ENCODE measurements around the gene ARAP1.

ARAP1 gene

GRCh38 chr11:72671152-72672099, 80.8 kb downstream of the ARAP1 start:
- TF ChIP-seq CTCF (IDR thresholded peaks at IDR 0.05; ENCODE audit: control insufficient read depth, extremely low read depth, insufficient read depth) = no peak
- no peak for DNase-seq (ENCODE audit: low read depth)
- H3K4me3 ChIP-seq (ENCODE audit: low read depth, low read length) = no peak overlapping the region

- TF ChIP-seq CTCF (IDR thresholded peaks at IDR 0.05; ENCODE audit: control insufficient read depth, extremely low read depth, insufficient read depth) = no peak
- H3K4me3 ChIP-seq (ENCODE audit: low read depth, low read length) = no peak overlapping the region
- DNase-seq (ENCODE audit: low read depth) = no peak
Measured at GRCh38 chr11:72670041-72670440, 82.2 kb downstream of the ARAP1 start.

DNA sequence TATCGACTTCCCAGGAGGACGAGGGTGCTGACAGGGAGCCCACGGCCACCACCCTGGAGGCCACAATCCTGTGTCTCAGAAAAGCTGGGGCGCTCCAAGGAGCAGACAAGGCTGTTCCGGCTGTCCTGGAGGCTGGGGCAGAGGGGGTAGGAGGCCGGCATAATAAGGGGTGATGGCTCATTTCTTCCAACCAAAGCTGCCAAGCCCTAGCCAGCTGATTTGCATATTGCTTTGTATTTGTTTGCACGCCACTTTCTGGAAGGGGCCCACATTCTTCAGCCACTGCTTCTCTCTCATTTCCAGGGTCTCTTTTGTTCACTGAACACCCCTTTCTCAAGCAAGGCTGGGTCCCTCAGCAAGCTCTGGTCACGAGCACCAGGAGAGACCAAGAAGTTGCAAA, 82.7 kb downstream of the ARAP1 start:
- TF ChIP-seq CTCF (IDR thresholded peaks at IDR 0.05; ENCODE audit: control insufficient read depth, extremely low read depth, insufficient read depth) = no peak
- no peak for DNase-seq (ENCODE audit: low read depth)

GRCh38 chr11:72668629-72669347, 83.4 kb downstream of the ARAP1 start:
- no peak for TF ChIP-seq CTCF (IDR thresholded peaks at IDR 0.05; ENCODE audit: control insufficient read depth, extremely low read depth, insufficient read depth)
- no peak overlapping the region for H3K4me3 ChIP-seq (ENCODE audit: low read depth, low read length)
- no peak for DNase-seq (ENCODE audit: low read depth)

More for the DNA sequence above, 82.7 kb downstream of the ARAP1 start:
- no peak overlapping the region for H3K4me3 ChIP-seq (ENCODE audit: low read depth, low read length)

GRCh38 chr11:72665911-72666472, 86.2 kb downstream of the ARAP1 start:
- no peak overlapping the region for H3K4me3 ChIP-seq (ENCODE audit: low read depth, low read length)
- TF ChIP-seq CTCF (IDR thresholded peaks at IDR 0.05; ENCODE audit: control insufficient read depth, extremely low read depth, insufficient read depth) = no peak
- no peak for DNase-seq (ENCODE audit: low read depth)

DNA sequence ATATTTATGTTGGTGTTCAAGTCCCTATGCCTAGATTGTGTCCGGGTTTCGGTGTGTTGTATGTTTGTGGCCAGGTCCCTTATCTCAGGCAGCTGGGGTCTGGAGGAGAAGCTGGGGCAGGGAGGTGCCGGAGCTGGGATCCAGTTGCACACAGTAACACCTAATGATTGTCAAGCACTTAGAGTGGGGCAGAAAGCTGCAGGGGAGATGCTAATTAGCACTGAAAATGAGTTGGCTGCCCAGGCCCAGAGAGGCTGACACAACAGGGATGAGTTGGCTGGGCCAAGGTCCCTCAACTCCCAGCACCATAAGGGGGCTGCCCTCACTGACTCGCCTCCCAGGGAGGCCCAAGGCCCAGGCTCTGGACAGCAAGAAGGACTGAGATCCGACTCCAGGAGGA, 90.2 kb downstream of the ARAP1 start:
- no peak for DNase-seq (ENCODE audit: low read depth)
- TF ChIP-seq CTCF (IDR thresholded peaks at IDR 0.05; ENCODE audit: control insufficient read depth, extremely low read depth, insufficient read depth) = no peak

More for the DNA sequence above, 90.2 kb downstream of the ARAP1 start:
- H3K4me3 ChIP-seq (ENCODE audit: low read depth, low read length) = no peak overlapping the region
